ENCODE results near the gene NPHP4.

DNA sequence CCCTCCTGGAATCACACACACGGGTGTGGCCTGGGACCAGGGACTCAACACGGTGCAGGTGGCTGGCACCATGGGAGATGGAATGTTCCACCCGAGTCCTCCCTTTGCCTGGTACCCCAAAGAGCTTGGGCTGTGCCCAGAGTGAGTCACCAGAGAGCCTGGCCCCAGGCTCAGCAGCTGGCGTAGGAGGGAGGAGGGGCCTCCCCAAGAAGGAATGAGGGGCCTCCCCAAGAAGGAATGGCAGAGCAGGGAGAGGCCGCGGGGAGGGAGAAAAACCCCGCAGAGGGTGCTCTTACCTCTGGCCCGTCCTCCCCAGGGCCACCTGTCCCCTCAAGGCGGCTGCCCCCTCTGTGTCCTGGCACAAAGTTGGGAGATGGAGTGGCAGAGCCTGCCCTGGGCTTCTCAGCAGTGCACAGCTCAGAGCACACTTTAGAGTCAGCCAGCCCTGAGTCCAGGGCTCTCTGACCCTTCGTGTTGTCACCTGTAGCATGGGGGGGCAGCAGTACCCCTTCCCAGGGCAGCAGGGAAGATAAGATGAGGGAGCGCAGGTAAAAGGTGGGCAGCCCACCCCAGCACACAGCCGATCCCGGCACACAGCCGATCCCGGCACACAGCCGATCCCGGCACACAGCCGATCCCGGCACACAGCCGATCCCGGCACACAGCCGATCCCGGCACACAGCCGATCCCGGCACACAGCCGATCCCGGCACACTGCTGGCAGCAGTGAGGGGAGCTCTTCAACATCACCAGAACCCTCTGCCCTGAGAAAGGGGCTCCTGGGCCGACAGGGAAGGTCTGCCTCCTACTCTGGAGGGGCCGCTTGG lies 33.3 kb upstream of the NPHP4 start:
- TF ChIP-seq EZH2 (IDR thresholded peaks at IDR 0.05) (no peak), POLR2AphosphoS5 (IDR thresholded peaks at IDR 0.05; ENCODE audit: borderline replicate concordance, low read depth, low read length) (no peak), FOXP2 (optimal IDR thresholded peaks at IDR 0.05; ENCODE audit: control extremely low read depth, extremely low read length, insufficient read depth) (no peak)

All from SK-N-MC (cell line).